NOMO-1 (cell line): ENCODE data around the gene MED16.

Source experiments
- DNase-seq, 2 experiments: peaks; one replicate each; lab custom pipeline; 2025; ENCODE audit not compliant: unreplicated experiment in 2 of 2; lab: John Stamatoyannopoulos, UW

MED16 gene

GRCh38 chr19:928471-929202, 35.6 kb upstream of the MED16 start:
- peak; percentile 22 to 34 for DNase-seq

GRCh38 chr19:927780-928401, 34.9 kb upstream of the MED16 start:
- peak; percentile 23 to 34 for DNase-seq

- DNase-seq = peak; percentile 18 to 34
Measured at GRCh38 chr19:927351-927779, 34.4 kb upstream of the MED16 start.

GRCh38 chr19:926589-927350, 33.8 kb upstream of the MED16 start:
- peak; percentile 93 to 96 for DNase-seq

- DNase-seq = no peak
Measured at GRCh38 chr19:926323-926588, 33.3 kb upstream of the MED16 start.

- DNase-seq = peak; percentile 89 to 94
Measured at GRCh38 chr19:925526-926322, 32.7 kb upstream of the MED16 start, which contains the start of gene ARID3A. ARID3A (plus strand) TSS chr19:926035; CDS start chr19:929529, 3,494 bp downstream.

GRCh38 chr19:925087-925525, 32.1 kb upstream of the MED16 start:
- peak; percentile 55 to 94 for DNase-seq

GRCh38 chr19:924553-925086, 31.6 kb upstream of the MED16 start:
- DNase-seq = no peak

- DNase-seq = peak; percentile 18 to 52
Measured at GRCh38 chr19:920051-920864, 27.3 kb upstream of the MED16 start.

GRCh38 chr19:919199-920050, 26.4 kb upstream of the MED16 start:
- no peak for DNase-seq

- no peak for DNase-seq
Measured at GRCh38 chr19:918481-919198, 25.7 kb upstream of the MED16 start.

GRCh38 chr19:918152-918437, 25.1 kb upstream of the MED16 start:
- DNase-seq = no peak

- DNase-seq = peak in 1 of 2 experiments; percentile 30
Measured at GRCh38 chr19:917323-918151, 24.6 kb upstream of the MED16 start, which contains the start of gene KISS1R. KISS1R (plus strand) TSS chr19:917333; CDS start chr19:917503, 170 bp downstream.

GRCh38 chr19:916645-917322, 23.8 kb upstream of the MED16 start:
- no peak for DNase-seq

GRCh38 chr19:913080-913748, 20.2 kb upstream of the MED16 start, which contains the start of gene R3HDM4:
R3HDM4 (minus strand) TSS chr19:913219; CDS start chr19:913157, 62 bp downstream.
- peak; percentile 56 to 80 for DNase-seq
